Epithelial cell of esophagus (primary cell): ENCODE data around the gene BLMH.

Experiments used
- DNase-seq: peaks from one replicate; pipeline ENCODE4 v3.0.0; 2010; ENCODE audit warnings: low read depth
- H3K4me3 ChIP-seq: 2 replicates; pipeline ENCODE4 v1.5.1; 2011; ENCODE audit warnings: mild to moderate bottlenecking, low read length, control low read depth
- TF ChIP-seq, protein P1 (sequence below): IDR thresholded peaks from 2 replicates; pipeline ENCODE4 v1.5.1; 2011; ENCODE audit warnings: low read depth, mild to moderate bottlenecking, low read length, control low read depth, inconsistent platforms; ENCODE audit not compliant: insufficient read depth; ENCODE audit errors: missing control alignments

Gene BLMH

DNA sequence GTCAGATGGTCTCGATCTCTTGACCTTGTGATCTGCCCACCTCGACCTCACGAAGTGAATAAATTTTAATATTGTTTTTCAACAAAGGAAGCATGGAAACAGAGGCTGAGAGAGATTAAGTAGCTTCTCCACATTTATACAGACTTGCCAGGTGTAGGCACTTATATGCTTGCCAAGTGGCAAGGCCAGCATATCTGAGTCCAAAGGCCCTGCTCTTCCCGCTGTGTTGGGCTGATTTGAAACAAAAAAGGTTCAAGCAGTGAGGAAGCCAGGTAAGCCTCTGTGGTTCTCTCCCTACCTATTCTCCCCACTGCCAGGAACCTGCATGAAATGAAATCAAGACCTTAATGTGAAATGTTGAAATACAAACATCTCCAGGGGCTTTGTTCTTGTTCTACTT, 48.7 kb downstream of the BLMH start:
- TF ChIP-seq, protein P1, sequence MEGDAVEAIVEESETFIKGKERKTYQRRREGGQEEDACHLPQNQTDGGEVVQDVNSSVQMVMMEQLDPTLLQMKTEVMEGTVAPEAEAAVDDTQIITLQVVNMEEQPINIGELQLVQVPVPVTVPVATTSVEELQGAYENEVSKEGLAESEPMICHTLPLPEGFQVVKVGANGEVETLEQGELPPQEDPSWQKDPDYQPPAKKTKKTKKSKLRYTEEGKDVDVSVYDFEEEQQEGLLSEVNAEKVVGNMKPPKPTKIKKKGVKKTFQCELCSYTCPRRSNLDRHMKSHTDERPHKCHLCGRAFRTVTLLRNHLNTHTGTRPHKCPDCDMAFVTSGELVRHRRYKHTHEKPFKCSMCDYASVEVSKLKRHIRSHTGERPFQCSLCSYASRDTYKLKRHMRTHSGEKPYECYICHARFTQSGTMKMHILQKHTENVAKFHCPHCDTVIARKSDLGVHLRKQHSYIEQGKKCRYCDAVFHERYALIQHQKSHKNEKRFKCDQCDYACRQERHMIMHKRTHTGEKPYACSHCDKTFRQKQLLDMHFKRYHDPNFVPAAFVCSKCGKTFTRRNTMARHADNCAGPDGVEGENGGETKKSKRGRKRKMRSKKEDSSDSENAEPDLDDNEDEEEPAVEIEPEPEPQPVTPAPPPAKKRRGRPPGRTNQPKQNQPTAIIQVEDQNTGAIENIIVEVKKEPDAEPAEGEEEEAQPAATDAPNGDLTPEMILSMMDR: no peak

DNA sequence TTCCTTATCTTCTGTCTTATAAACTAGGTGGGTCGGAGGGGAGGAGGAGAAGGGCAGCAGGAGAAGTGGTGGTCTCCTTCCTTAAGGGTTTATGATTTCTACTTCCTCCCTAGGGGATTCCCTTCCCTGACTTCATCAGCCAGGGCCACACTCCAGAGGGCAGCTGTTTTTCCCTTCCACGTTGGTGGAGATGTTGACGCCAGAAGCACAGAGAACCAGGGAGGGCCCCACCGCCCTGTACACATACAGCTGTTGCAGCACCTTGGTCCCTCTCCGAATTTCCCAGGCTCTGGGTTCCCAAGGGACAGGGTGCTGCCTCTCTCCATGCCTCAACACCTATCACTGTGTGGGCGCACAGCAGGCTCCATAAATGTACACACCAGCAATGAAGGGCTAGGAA, 50.7 kb downstream of the BLMH start:
- TF ChIP-seq, protein P1: no peak
- DNase-seq: no peak
- H3K4me3 ChIP-seq: no peak overlapping the region

More for the DNA sequence above, 48.7 kb downstream of the BLMH start:
- H3K4me3 ChIP-seq: no peak overlapping the region
- no peak for DNase-seq

DNA sequence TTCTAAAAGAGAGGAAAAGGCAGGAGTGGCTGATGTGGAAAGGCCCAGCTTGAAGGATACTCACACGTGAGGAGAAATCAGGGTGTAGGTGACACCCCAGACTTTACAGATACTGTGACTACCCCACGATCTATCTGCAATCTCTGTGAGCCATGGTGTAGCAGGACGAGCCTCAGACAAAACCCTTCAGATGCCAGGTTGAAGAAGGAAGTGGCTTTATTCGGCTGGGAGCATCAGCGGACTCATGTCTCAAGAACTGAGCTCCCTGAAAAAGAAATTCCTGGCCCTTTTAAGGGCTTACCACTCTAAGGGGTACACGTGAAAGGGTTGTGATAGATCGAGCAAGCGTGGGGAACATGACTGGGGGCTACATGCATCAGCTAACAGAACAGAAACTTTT, 51.6 kb downstream of the BLMH start:
- H3K4me3 ChIP-seq: no peak overlapping the region
- TF ChIP-seq, protein P1: no peak
- no peak for DNase-seq

DNA sequence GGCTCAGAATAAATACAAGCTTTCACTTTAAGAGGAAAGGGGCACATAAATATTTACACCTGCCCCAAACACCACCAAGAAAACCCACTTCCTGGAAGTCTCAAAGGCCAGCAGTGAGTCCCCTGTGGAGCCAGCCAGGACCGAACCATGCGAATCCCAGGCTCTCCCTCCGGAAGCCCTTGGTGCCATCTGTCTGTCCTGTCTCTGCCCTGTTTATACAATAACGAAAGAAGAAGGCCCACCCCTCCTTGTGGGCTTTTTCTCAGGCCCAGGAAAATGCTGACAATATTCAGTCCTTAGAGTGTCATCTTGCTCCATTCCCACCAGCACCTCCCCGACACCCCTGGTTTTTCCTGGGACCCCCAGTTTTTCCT, 52.7 kb downstream of the BLMH start:
- no peak for DNase-seq
- no peak overlapping the region for H3K4me3 ChIP-seq
- TF ChIP-seq, protein P1: no peak

DNA sequence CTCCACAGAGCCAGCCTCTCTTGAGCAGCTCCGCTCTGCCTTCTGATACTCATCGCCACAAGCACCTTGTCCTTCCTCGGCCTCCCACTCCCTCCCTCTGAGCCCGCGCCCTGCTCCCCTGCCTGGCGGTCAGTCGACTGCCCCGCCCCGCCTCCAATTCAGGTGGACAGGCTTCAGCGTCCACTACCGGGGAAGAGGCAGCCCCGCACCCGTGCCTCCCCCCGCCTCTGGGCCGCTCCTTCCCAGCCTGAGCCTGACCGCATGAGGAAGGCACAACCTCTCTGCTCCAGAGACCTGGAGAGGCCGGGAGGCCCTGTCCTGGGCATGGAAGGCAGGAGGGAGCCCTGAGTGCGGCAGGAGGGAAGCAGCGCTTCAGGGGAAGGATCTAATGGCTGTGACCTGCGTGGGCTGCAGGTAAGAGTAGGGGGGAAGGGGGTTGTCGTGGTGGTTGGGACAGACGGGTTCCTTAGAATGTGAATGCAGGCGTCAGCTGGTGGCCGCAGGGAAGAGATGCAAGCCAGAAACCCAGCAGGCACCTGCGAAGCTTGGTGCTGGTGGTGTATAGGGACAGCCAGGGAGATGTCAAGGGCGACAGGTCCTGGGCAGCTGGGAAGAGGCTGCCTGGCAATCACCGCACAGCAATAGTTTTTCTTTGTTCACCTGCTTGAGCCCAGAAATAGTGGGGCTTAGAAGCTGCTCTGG, 53.2 kb downstream of the BLMH start:
- no peak for DNase-seq
- H3K4me3 ChIP-seq: no peak overlapping the region
- TF ChIP-seq, protein P1: no peak

DNA sequence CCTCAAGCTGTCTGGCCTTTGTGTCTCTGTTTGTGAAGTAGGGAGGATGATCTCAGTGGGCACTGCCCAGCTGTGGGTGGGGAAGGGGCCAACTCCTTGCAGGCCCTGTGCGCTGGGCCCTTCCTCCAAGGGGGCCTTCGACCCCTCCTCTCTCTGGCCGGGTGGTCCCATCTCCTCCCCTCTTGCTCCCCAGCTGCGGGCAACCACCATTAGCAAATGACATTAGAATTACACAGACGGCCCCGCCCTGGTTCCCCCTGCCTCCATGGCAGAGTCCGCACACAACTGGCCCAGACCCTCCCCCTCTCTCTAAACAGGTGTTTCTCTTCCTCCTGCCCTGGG, 53.8 kb downstream of the BLMH start:
- no peak for DNase-seq
- TF ChIP-seq, protein P1: no peak
- no peak overlapping the region for H3K4me3 ChIP-seq

DNA sequence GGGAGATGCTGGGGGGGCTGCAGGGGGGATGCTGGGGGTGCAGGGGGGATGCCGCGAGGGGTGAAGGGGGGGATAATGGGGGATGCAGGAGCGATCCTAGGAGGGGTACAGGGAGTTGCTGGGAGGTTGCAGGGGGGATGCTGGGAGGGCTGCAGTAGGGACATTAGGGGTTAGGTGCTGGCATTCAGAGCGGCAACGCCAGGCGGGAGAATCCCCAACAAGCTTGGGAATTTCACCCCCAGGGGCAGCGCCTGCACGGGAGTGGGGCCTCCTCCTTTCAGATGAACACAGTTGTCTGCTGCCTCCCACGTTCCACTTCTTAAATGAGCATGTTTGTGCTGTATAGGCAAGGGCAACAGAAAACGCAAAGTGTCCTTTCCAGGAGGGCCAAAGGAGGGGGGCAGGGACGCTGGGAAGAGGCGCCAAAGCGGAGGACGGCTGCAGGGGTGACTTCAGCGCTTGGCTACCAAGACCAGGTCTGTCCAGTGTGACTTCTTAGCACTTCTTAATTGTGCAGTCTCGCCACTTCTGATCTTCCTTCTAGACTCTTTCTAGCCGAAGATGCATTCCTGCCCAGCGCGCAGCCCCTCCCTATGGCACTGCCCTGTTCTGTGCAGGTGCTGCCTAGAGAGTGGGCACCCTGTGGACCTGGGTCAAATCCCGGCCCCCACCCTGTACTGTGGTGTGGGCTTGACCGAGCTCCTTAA, 54.3 kb downstream of the BLMH start:
- H3K4me3 ChIP-seq: no peak overlapping the region
- no peak for DNase-seq
- TF ChIP-seq, protein P1: no peak
